ENCODE data around the gene BOLL.
A peak's percentile ranks its signal among the peaks of the same experiment; 100 is the strongest.
"Not testable (repeated sequence)": the region's sequence is repeated elsewhere in the genome, so short reads cannot be mapped to it uniquely, and the experiment has no call there.

Gene BOLL

GRCh38 chr2:197793456-197793855 is 8.3 kb upstream of the BOLL start:
- no peak for DNase-seq

- peak; percentile 68 for DNase-seq
Measured at GRCh38 chr2:197786010-197786877, 1.1 kb upstream of the BOLL start.

- DNase-seq: no peak
Measured at GRCh38 chr2:197782126-197782525, 3.0 kb downstream of the BOLL start.

GRCh38 chr2:197779261-197779660 is 5.9 kb downstream of the BOLL start:
- no peak for DNase-seq

- peak; percentile 42 for DNase-seq
Measured at GRCh38 chr2:197777823-197778407, 7.2 kb downstream of the BOLL start.

GRCh38 chr2:197760293-197760657 is 24.8 kb downstream of the BOLL start:
- no peak for DNase-seq

- no peak for DNase-seq
Measured at GRCh38 chr2:197759625-197760292, 25.4 kb downstream of the BOLL start.

GRCh38 chr2:197759013-197759412 is 26.1 kb downstream of the BOLL start:
- DNase-seq: no peak

GRCh38 chr2:197740200-197740599 is 44.9 kb downstream of the BOLL start:
- no peak for DNase-seq

- not testable (repeated sequence) for DNase-seq
Measured at GRCh38 chr2:197728555-197729544, 56.3 kb downstream of the BOLL start.

- no peak for DNase-seq
Measured at GRCh38 chr2:197727011-197727410, 58.1 kb downstream of the BOLL start.

- DNase-seq: no peak
Measured at GRCh38 chr2:197717863-197718262, 67.3 kb downstream of the BOLL start.

GRCh38 chr2:197713271-197713670 is 71.8 kb downstream of the BOLL start:
- no peak for DNase-seq

- no peak for DNase-seq
Measured at GRCh38 chr2:197711578-197711977, 73.5 kb downstream of the BOLL start.

- DNase-seq: no peak
Measured at GRCh38 chr2:197710424-197711042, 74.6 kb downstream of the BOLL start.

- not testable (repeated sequence) for DNase-seq
Measured at GRCh38 chr2:197709140-197709539, 76.0 kb downstream of the BOLL start.

- DNase-seq: no peak
Measured at GRCh38 chr2:197708331-197708730, 76.8 kb downstream of the BOLL start.

GRCh38 chr2:197707316-197708213 is 77.6 kb downstream of the BOLL start:
- peak; percentile 8 for DNase-seq

- no peak for DNase-seq
Measured at GRCh38 chr2:197706839-197707207, 78.3 kb downstream of the BOLL start.

GRCh38 chr2:197705912-197706838 is 78.9 kb downstream of the BOLL start:
- DNase-seq: peak; percentile 47

All from CD4-positive, alpha-beta T cell treated with Interleukin-17A for 4 hours (primary cell).